ENCODE data around the gene PRKCB.
A peak's percentile ranks its signal among the peaks of the same experiment; 100 is the strongest.

Gene PRKCB

GRCh38 chr16:23863511-23864422 lies 28.0 kb downstream of the PRKCB start:
- H3K36me3 Mint-ChIP-seq, result peaks cover 5 to 22% of the 10 kb centered on the region in 2 donors
- ATAC-seq (replicated peaks) (peak; percentile 91 to 92), DNase-seq (no peak)
- no peaks in the 10 kb centered on the region for H3K9me3 Mint-ChIP-seq
- peak overlapping the region; percentile 94 for H3K27ac Mint-ChIP-seq
- H3K4me3 Mint-ChIP-seq, result peak overlapping the region; percentile 81 to 87
- H3K4me1 Mint-ChIP-seq, result peaks cover 64 to 87% of the 10 kb centered on the region in 2 donors
- no peaks in the 10 kb centered on the region for H3K27me3 Mint-ChIP-seq

- no peak for ATAC-seq (replicated peaks)
- H3K4me3 Mint-ChIP-seq, result no peak overlapping the region
- H3K36me3 Mint-ChIP-seq, result peaks cover 2 to 26% of the 10 kb centered on the region in 2 donors
- no peaks in the 10 kb centered on the region for H3K9me3 Mint-ChIP-seq
- peaks cover 56 to 90% of the 10 kb centered on the region in 2 donors for H3K4me1 Mint-ChIP-seq
- no peaks in the 10 kb centered on the region for H3K27me3 Mint-ChIP-seq
- DNase-seq, result no peak
- peak overlapping the region; percentile 93 for H3K27ac Mint-ChIP-seq
These were observed 30.1 kb downstream of the PRKCB start for GRCh38 chr16:23865853-23866252.

GRCh38 chr16:23866621-23867020 lies 30.8 kb downstream of the PRKCB start:
- Mint-ChIP-seq H3K4me1 (peaks cover 60 to 90% of the 10 kb centered on the region in 2 donors), H3K27ac (peak overlapping the region; percentile 88), H3K9me3 (no peaks in the 10 kb centered on the region), H3K4me3 (no peak overlapping the region), H3K36me3 (peaks cover 6 to 33% of the 10 kb centered on the region in 2 donors), H3K27me3 (no peaks in the 10 kb centered on the region)
- DNase-seq, result no peak
- ATAC-seq (replicated peaks), result no peak

- Mint-ChIP-seq H3K9me3 (no peaks in the 10 kb centered on the region), H3K36me3 (peaks cover 9 to 35% of the 10 kb centered on the region in 2 donors), H3K27ac (peak overlapping the region; percentile 37), H3K4me1 (peaks cover 60 to 89% of the 10 kb centered on the region in 2 donors), H3K27me3 (no peaks in the 10 kb centered on the region), H3K4me3 (no peak overlapping the region)
- DNase-seq (no peak), ATAC-seq (replicated peaks) (no peak)
These were observed 31.8 kb downstream of the PRKCB start for GRCh38 chr16:23867566-23867965.

- DNase-seq (no peak), ATAC-seq (replicated peaks) (no peak)
- no peaks in the 10 kb centered on the region for H3K27me3 Mint-ChIP-seq
- H3K9me3 Mint-ChIP-seq, result no peaks in the 10 kb centered on the region
- H3K4me3 Mint-ChIP-seq, result peak overlapping the region in 1 of 2 donors; percentile 22
- H3K4me1 Mint-ChIP-seq, result peaks cover 60 to 86% of the 10 kb centered on the region in 2 donors
- H3K36me3 Mint-ChIP-seq, result peaks cover 9 to 35% of the 10 kb centered on the region in 2 donors
- peak overlapping the region; percentile 62 for H3K27ac Mint-ChIP-seq
These were observed 32.4 kb downstream of the PRKCB start for GRCh38 chr16:23868136-23868535.

GRCh38 chr16:23869052-23869451 lies 33.3 kb downstream of the PRKCB start:
- ATAC-seq (replicated peaks) (peak in 1 of 2 donors; percentile 31), DNase-seq (no peak)
- Mint-ChIP-seq H3K36me3 (peaks cover 11 to 35% of the 10 kb centered on the region in 2 donors), H3K27me3 (no peaks in the 10 kb centered on the region), H3K9me3 (no peaks in the 10 kb centered on the region), H3K27ac (no peak overlapping the region), H3K4me3 (peak overlapping the region in 1 of 2 donors; percentile 13), H3K4me1 (peaks cover 58 to 87% of the 10 kb centered on the region in 2 donors)

GRCh38 chr16:23871924-23872323 lies 36.1 kb downstream of the PRKCB start:
- Mint-ChIP-seq H3K27me3 (no peaks in the 10 kb centered on the region), H3K9me3 (no peaks in the 10 kb centered on the region), H3K36me3 (peaks cover 15 to 33% of the 10 kb centered on the region in 2 donors), H3K4me1 (peaks cover 48 to 84% of the 10 kb centered on the region in 2 donors), H3K4me3 (no peak overlapping the region), H3K27ac (peak overlapping the region; percentile 90)
- no peak for ATAC-seq (replicated peaks)
- DNase-seq, result no peak

- DNase-seq, result no peak
- ATAC-seq (replicated peaks), result no peak
- H3K27me3 Mint-ChIP-seq, result no peaks in the 10 kb centered on the region
- H3K36me3 Mint-ChIP-seq, result peaks cover 24 to 35% of the 10 kb centered on the region in 2 donors
- no peaks in the 10 kb centered on the region for H3K9me3 Mint-ChIP-seq
- peak overlapping the region; percentile 92 for H3K27ac Mint-ChIP-seq
- H3K4me1 Mint-ChIP-seq, result peaks cover 47 to 84% of the 10 kb centered on the region in 2 donors
- no peak overlapping the region for H3K4me3 Mint-ChIP-seq
These were observed 39.0 kb downstream of the PRKCB start for GRCh38 chr16:23874613-23875294.

GRCh38 chr16:23876256-23876896 lies 40.6 kb downstream of the PRKCB start:
- H3K36me3 Mint-ChIP-seq, result peaks cover 29 to 34% of the 10 kb centered on the region in 2 donors
- H3K27ac Mint-ChIP-seq, result peak overlapping the region; percentile 56
- no peak for ATAC-seq (replicated peaks)
- H3K4me3 Mint-ChIP-seq, result no peak overlapping the region
- H3K9me3 Mint-ChIP-seq, result no peaks in the 10 kb centered on the region
- H3K27me3 Mint-ChIP-seq, result no peaks in the 10 kb centered on the region
- peaks cover 53 to 84% of the 10 kb centered on the region in 2 donors for H3K4me1 Mint-ChIP-seq
- DNase-seq, result no peak

- ATAC-seq (replicated peaks), result peak; percentile 11 to 20
- H3K4me1 Mint-ChIP-seq, result peaks cover 51 to 81% of the 10 kb centered on the region in 2 donors
- no peak overlapping the region for H3K4me3 Mint-ChIP-seq
These were observed 41.6 kb downstream of the PRKCB start for GRCh38 chr16:23877107-23878070.

GRCh38 chr16:23879735-23880373 lies 44.1 kb downstream of the PRKCB start:
- no peak for DNase-seq
- Mint-ChIP-seq H3K4me3 (no peak overlapping the region), H3K9me3 (no peaks in the 10 kb centered on the region), H3K36me3 (peaks cover 30 to 44% of the 10 kb centered on the region in 2 donors), H3K27me3 (no peaks in the 10 kb centered on the region), H3K4me1 (peaks cover 63 to 88% of the 10 kb centered on the region in 2 donors), H3K27ac (peak overlapping the region; percentile 68)
- no peak for ATAC-seq (replicated peaks)

More at GRCh38 chr16:23877107-23878070, 41.6 kb downstream of the PRKCB start:
- DNase-seq, result no peak
- Mint-ChIP-seq H3K36me3 (peaks cover 23 to 27% of the 10 kb centered on the region in 2 donors), H3K27ac (peak overlapping the region; percentile 70), H3K9me3 (no peaks in the 10 kb centered on the region), H3K27me3 (no peaks in the 10 kb centered on the region)

- peaks cover 55 to 76% of the 10 kb centered on the region in 2 donors for H3K4me1 Mint-ChIP-seq
- H3K36me3 Mint-ChIP-seq, result peaks cover 26 to 44% of the 10 kb centered on the region in 2 donors
These were observed 53.4 kb downstream of the PRKCB start for GRCh38 chr16:23889189-23889588.

GRCh38 chr16:23893986-23894385 lies 58.2 kb downstream of the PRKCB start:
- DNase-seq, result no peak
- H3K9me3 Mint-ChIP-seq, result peaks cover 0 to 1% of the 10 kb centered on the region in 2 donors
- peaks cover 30 to 39% of the 10 kb centered on the region in 2 donors for H3K36me3 Mint-ChIP-seq
- H3K27ac Mint-ChIP-seq, result no peak overlapping the region
- ATAC-seq (replicated peaks), result no peak
- H3K27me3 Mint-ChIP-seq, result no peaks in the 10 kb centered on the region
- H3K4me3 Mint-ChIP-seq, result no peak overlapping the region
- peaks cover 50 to 75% of the 10 kb centered on the region in 2 donors for H3K4me1 Mint-ChIP-seq

More at GRCh38 chr16:23889189-23889588, 53.4 kb downstream of the PRKCB start:
- no peak for ATAC-seq (replicated peaks)
- no peak for DNase-seq
- H3K27ac Mint-ChIP-seq, result peak overlapping the region; percentile 49
- H3K27me3 Mint-ChIP-seq, result no peaks in the 10 kb centered on the region
- H3K4me3 Mint-ChIP-seq, result no peak overlapping the region
- no peaks in the 10 kb centered on the region for H3K9me3 Mint-ChIP-seq

Measured in stimulated activated naive B cell treated with anti-CD40 and anti-IgM and Interleukin-4, amounts not matched to agents 10 μg/mL and 1 μg/mL and 100 μg/mL, for 72 hours (primary cell).